Mammary epithelial cell (primary cell): ENCODE data around the gene NHS.

Source experiments
- CTCF ChIP-seq, 2 donors: IDR thresholded peaks in 1 of 2; conservative IDR thresholded peaks in 1 of 2; 2 replicates each; pipeline ENCODE4 v1.5.1; 2011 to 2012; ENCODE audit warnings: inconsistent platforms in 2 of 2, low read length in 2 of 2, mild to moderate bottlenecking in 2 of 2, control low read depth in 1 of 2, low read depth in 1 of 2; ENCODE audit not compliant: insufficient read depth in 1 of 2; ENCODE audit errors: extremely low read depth in 1 of 2
- EZH2 ChIP-seq: IDR thresholded peaks from 2 replicates; pipeline ENCODE4 v1.6.1; 2012; ENCODE audit warnings: low read length, inconsistent platforms, borderline replicate concordance

- no peak for TF ChIP-seq CTCF (conservative IDR thresholded peaks at IDR 0.05 in 1 of 2, IDR thresholded peaks at IDR 0.05 in 1 of 2; ENCODE audit: extremely low read depth in 1 of 2, insufficient read depth in 1 of 2, low read depth in 1 of 2, low read length in 2 of 2)
- TF ChIP-seq EZH2 = no peak
Measured at GRCh38 chrX:17584248-17584681, 209.3 kb downstream of the NHS start.
